Body of pancreas (tissue), 4 donors: Measurements from ENCODE around the gene ZNF536.

Source experiments
- CTCF ChIP-seq, 7 experiments: fragments of 450-650 bp in 4 of 7; fragments of 200-600 bp in 3 of 7; sonication (generic) in 3 of 7; IDR thresholded peaks; one replicate each; pipeline ENCODE4 v1.5.1; 2016 to 2019; ENCODE audit warnings: antibody characterized with exemption in 7 of 7
- POLR2A ChIP-seq, 3 donors: fragments of 450-650 bp; IDR thresholded peaks; one replicate each; pipeline ENCODE4 v1.6.1; 2016; ENCODE audit warnings: antibody characterized with exemption in 3 of 3, mild to moderate bottlenecking in 2 of 3

- TF ChIP-seq CTCF (IDR thresholded peaks at IDR 0.05) (no peak), POLR2A (IDR thresholded peaks at IDR 0.05) (no peak)
Observed at GRCh38 chr19:30449673-30450072, 77.5 kb downstream of the ZNF536 start.
